ENCODE results near the gene PANX3.

The PANX3 gene

GRCh38 chr11:124657904-124658303 is 46.7 kb downstream of the PANX3 start:
- DNase-seq (ENCODE audit: low spot score) = no peak

- DNase-seq (ENCODE audit: low spot score) = no peak
These were observed 47.3 kb downstream of the PANX3 start for GRCh38 chr11:124658501-124658900.

- no peak for DNase-seq (ENCODE audit: low spot score)
These were observed 47.8 kb downstream of the PANX3 start for GRCh38 chr11:124658986-124659385.

DNA sequence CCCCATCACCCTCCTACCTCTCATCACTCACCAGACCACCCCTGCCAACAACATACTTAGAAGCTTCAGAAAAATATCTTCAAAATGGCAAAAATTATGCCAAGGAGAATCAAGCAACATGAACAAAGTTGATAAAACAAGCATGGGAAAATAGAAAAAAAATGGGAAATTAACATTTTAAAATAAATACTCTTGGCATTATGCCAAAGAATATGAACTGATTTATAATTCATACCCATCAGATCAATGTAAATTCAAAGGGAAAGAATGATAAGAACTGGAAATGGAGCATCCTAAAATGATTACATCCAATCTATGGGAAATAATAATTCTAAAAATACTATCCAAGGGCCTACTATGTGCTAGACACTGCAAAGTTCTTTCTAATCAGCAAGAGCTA is 50.3 kb downstream of the PANX3 start:
- DNase-seq (ENCODE audit: low spot score) = no peak

GRCh38 chr11:124662106-124662505 is 50.9 kb downstream of the PANX3 start:
- no peak for DNase-seq (ENCODE audit: low spot score)

GRCh38 chr11:124663861-124664260 is 52.6 kb downstream of the PANX3 start:
- no peak for DNase-seq (ENCODE audit: low spot score)

DNA sequence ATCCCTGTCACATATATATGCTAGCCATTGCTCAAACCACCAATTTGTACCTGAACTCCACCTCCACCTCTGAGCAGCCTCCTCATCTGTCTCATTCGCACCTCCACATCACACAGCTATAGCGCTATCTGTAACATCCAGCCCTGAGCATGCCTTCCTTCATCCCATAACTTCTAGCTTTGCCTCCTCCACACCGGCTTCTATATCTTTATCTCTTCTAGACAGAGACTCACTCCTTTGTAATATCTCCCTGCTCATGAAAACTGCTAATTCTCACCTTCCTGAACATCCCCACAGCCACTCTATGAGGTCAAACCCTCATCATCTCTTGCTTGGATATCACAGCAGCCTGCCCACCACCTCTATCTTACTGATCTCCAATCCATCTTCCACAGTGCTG is 56.4 kb downstream of the PANX3 start:
- DNase-seq (ENCODE audit: low spot score) = no peak

DNA sequence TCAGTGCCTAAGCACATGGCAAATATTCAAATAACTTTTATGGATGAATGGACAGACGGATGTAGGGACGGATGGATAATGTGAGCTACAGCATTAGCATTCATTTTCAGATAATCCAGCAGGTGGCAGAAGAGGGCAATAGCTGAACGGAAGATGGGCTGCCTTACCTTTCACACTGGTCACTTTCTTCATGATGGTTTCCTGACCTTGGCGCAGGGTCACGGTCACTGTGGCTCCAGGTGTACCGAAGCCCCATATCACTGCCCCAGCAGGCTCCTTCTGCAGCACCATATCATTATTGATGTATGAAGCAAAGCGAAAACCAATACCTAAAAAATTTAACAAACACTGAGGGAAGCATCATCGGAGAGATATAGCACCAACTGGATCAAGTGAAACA is 58.0 kb downstream of the PANX3 start:
- DNase-seq (ENCODE audit: low spot score) = peak; percentile 59

All from D341Med (cell line).